ENCODE data around the gene NR2F1. TPM values are rescaled to one million over a fixed set of nuclear protein-coding genes. Genes with fewer than 3 reads are reported as not detected.

Gene NR2F1
- total and polyA plus RNA-seq, 2 donors (not counting 3 experiments of a cell fraction or from before 2014, with no cell fraction given): 21.5 to 38.7 TPM

GRCh38 chr5:93586736-93587596 lies 3.9 kb downstream of the NR2F1 start:
- Histone ChIP-seq H3K9me3 (replicated peaks; ENCODE audit: control insufficient read depth, insufficient read depth, low read length) (no peaks in the 10 kb centered on the region), H3K4me2 (ENCODE audit: insufficient read depth, low read length) (peak overlapping the region; percentile 70), H3K4me1 (ENCODE audit: control insufficient read depth, extremely low read depth, insufficient read depth, low read length) (peaks cover 20% of the 10 kb centered on the region), H3K36me3 (ENCODE audit: control insufficient read depth in 2 of 2, extremely low read depth in 1 of 2, insufficient read depth in 2 of 2, low read length in 2 of 2) (peaks cover 4% of the 10 kb centered on the region in 2 experiments), H4K20me1 (replicated peaks; ENCODE audit: control insufficient read depth, extremely low read depth, insufficient read depth, low read length) (no peaks in the 10 kb centered on the region), H3K9me1 (replicated peaks; ENCODE audit: control insufficient read depth, extremely low read depth, insufficient read depth, low read length) (no peaks in the 10 kb centered on the region), H3K9ac (replicated peaks; ENCODE audit: extremely low read depth, insufficient read depth, low read length) (peak overlapping the region; percentile 88), H3K4me3 (replicated peaks in 1 of 3; ENCODE audit: insufficient read depth in 1 of 3, low read depth in 1 of 3, low read length in 3 of 3) (peak overlapping the region in 2 of 3 experiments; percentile 94 to 100), H3K27me3 (ENCODE audit: control insufficient read depth in 2 of 2, insufficient read depth in 2 of 2, low read length in 2 of 2) (no peaks in the 10 kb centered on the region), H3K27ac (ENCODE audit: insufficient read depth, low read depth, low read length) (no peak overlapping the region), H3K79me2 (ENCODE audit: control insufficient read depth, insufficient read depth, low read length) (peaks cover 85% of the 10 kb centered on the region), H2AFZ (ENCODE audit: low read depth, low read length) (no peak overlapping the region)
- DNase-seq (ENCODE audit: low read depth, low spot score): no peak
- intact Hi-C loops (cut with micrococcal nuclease): loop anchor here (10.0 kb wide), 1 partner anchor 438 kb away; no protein-coding TSS in a partner anchor
- ChIA-PET CTCF (interaction anchor here (0.6 to 5.8 kb wide), 15 partner anchors 11 to 899 kb away, joined by 3 to 79 read pairs (median 4); no protein-coding TSS in a partner anchor), POLR2A (interaction anchor here (0.6 to 0.7 kb wide), 3 partner anchors 494 to 897 kb away, joined by 3 to 5 read pairs (median 5); no protein-coding TSS in a partner anchor)
- TF ChIP-seq EZH2 (IDR thresholded peaks at IDR 0.05; ENCODE audit: borderline replicate concordance, low read depth, low read length, severe bottlenecking) (no peak), GATA2 (IDR thresholded peaks at IDR 0.05; ENCODE audit: insufficient read depth, insufficient read length, low read depth, low read length) (no peak), FOS (IDR thresholded peaks at IDR 0.05; ENCODE audit: borderline replicate concordance, insufficient read depth, low read length) (no peak), MYC (IDR thresholded peaks at IDR 0.05; ENCODE audit: low read depth, low read length) (no peak), POLR2A (IDR thresholded peaks at IDR 0.05; ENCODE audit: low read depth, low read length) (no peak)
- TF ChIP-seq, protein P1, sequence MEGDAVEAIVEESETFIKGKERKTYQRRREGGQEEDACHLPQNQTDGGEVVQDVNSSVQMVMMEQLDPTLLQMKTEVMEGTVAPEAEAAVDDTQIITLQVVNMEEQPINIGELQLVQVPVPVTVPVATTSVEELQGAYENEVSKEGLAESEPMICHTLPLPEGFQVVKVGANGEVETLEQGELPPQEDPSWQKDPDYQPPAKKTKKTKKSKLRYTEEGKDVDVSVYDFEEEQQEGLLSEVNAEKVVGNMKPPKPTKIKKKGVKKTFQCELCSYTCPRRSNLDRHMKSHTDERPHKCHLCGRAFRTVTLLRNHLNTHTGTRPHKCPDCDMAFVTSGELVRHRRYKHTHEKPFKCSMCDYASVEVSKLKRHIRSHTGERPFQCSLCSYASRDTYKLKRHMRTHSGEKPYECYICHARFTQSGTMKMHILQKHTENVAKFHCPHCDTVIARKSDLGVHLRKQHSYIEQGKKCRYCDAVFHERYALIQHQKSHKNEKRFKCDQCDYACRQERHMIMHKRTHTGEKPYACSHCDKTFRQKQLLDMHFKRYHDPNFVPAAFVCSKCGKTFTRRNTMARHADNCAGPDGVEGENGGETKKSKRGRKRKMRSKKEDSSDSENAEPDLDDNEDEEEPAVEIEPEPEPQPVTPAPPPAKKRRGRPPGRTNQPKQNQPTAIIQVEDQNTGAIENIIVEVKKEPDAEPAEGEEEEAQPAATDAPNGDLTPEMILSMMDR (IDR thresholded peaks at IDR 0.05; ENCODE audit: extremely low read depth in 1 of 2, insufficient read depth in 1 of 2, low read depth in 1 of 2, low read length in 2 of 2): no peak
- TF ChIP-seq, protein P2, sequence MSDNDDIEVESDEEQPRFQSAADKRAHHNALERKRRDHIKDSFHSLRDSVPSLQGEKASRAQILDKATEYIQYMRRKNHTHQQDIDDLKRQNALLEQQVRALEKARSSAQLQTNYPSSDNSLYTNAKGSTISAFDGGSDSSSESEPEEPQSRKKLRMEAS (IDR thresholded peaks at IDR 0.05; ENCODE audit: insufficient read depth, insufficient read length): no peak
- BruUV-seq (replicated peaks): no TSS peak
- no peak for FAIRE-seq
- dilution Hi-C loops (cut with MboI; ENCODE audit: extremely low pct_ligation_motif_present, low sequenced_read_pairs): no loop called here
